ENCODE data around the gene SH3YL1.

Gene SH3YL1

DNA sequence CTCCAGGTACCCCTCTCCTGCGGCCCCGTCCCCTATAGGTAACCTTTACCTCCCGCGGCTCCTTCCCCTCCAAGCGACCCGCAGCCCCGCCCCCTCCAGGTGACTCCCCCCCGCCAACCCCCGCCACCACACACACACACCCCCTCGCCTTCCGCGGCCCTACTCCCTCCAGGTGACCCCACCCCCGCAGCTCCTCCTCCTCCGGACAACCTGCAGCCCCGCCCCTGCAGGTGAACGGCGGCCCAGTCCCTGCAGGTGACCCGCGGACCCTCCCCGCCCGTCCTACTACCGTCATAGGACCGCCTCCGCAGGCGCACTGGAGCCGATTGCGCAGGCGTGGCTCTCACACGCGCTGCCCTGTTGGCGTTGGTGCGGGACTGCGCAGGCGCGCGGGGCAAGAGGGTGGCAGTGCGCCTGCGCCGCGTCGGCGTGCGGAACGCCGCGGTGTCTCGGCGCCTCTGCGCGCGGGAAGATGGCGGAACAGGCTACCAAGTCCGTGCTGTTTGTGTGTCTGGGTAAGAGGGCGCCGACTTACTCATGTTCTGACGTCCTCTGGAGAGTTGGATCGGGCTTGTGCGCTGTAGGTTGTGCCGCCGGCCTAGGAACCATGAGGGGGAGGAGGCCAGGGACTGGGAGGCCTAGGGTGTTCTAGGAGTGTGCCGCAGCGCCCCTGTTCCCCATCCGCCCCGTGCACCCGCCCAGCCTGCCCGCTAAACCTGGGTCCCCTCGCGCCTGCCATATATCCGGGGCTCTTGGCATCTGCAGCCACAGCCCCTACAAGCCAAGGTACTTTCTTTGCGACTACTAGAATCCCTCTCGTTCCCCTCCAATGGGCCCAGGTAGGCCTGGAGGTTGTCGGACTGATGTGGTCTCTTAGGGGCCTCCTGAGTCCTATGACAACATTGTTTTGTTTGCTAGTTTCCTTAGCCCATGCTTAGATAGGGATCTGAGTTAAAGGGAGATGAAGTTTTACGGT lies 949 bp upstream of the SH3YL1 start, which contains the start of gene ACP1:
Gene ACP1, plus strand, starts transcription at position 455 of the 976 bp plus-strand sequence. Its CDS starts 18 bp downstream, at position 473.
- Histone ChIP-seq H3K27me3 (ENCODE audit: control insufficient read depth in 1 of 2, insufficient read depth in 2 of 2, low read length in 2 of 2) (no peaks in the 10 kb centered on the region), H3K4me1 (ENCODE audit: insufficient read depth, low read length) (peaks cover 13% of the 10 kb centered on the region), H3K4me3 (ENCODE audit: low read depth in 1 of 2, low read length in 2 of 2) (peak within 1 kb of the TSS; percentile 71 to 97), H3K9me3 (ENCODE audit: low read length) (no peaks in the 10 kb centered on the region), H3K9ac (ENCODE audit: low read length) (peak within 1 kb of the TSS; percentile 85), H3K27ac (ENCODE audit: low read depth, low read length) (peak within 1 kb of the TSS; percentile 74), H3K36me3 (ENCODE audit: insufficient read depth, low read length) (no peaks in the 10 kb centered on the region)

DNA sequence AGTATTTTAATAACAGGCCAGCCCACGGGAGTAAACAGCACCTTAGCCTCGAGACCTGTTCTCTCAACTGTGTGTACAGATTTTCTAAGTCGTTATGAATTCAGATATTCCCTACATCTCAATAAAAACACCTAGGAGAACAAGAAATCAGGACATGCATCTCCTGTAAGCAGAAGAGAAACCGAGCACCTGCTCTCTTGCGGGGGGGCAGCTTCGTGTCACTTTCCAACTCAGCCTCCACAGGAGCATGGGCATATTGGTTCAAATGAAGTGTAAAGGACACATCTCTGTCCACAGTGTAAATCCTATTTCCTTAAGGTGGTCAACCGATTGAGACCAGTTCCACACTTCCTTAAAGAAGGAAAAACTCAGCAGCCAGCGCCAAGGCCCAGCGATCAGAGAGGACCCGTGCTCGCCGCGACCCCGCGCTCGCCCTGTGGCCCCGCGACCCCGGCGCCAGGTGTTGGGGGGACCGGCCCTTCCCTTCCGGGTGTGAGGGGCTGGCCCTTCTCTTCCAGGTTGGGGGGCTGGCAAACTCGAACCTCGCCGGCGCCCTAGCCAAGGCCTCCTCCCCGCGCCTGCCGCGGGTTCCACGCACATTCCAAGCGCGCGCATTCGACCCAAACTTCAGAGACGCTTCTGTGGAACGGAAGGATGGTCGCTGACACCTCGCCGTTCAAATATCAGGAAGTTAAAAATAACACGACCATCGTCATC lies 652 bp downstream of the SH3YL1 start:
- H3K27ac ChIP-seq (ENCODE audit: low read depth, low read length), result no peak overlapping the region
- H3K27me3 ChIP-seq (ENCODE audit: control insufficient read depth in 1 of 2, insufficient read depth in 2 of 2, low read length in 2 of 2), result no peaks in the 10 kb centered on the region
- H3K9ac ChIP-seq (ENCODE audit: low read length), result no peak overlapping the region
- H3K36me3 ChIP-seq (ENCODE audit: insufficient read depth, low read length), result no peaks in the 10 kb centered on the region
- peaks cover 13% of the 10 kb centered on the region for H3K4me1 ChIP-seq (ENCODE audit: insufficient read depth, low read length)
- H3K4me3 ChIP-seq (ENCODE audit: low read depth in 1 of 2, low read length in 2 of 2), result peak overlapping the region in 1 of 2 donors; percentile 97
- no peaks in the 10 kb centered on the region for H3K9me3 ChIP-seq (ENCODE audit: low read length)

DNA sequence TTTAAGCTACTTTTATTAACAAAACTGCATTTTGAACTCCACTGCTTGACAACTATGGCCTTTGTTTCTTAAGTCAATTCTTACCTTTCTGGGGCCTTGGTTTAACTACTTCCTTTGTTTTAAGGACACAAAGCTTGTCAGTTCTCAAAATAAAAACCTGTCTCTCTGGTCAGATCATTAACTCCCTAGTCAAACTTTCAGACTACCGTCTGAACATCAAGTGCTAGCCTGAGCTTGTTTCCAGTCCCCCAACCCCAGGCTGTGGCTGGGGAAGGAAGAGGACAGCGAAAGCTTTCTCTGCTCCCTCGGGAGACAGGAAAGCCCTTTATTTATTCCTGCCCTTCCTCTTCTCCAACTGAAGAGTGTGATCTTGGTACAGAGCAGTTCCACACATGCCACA lies 1.7 kb downstream of the SH3YL1 start:
- Histone ChIP-seq H3K27me3 (ENCODE audit: control insufficient read depth in 1 of 2, insufficient read depth in 2 of 2, low read length in 2 of 2) (no peaks in the 10 kb centered on the region), H3K9me3 (ENCODE audit: low read length) (no peaks in the 10 kb centered on the region), H3K9ac (ENCODE audit: low read length) (no peak overlapping the region), H3K4me3 (ENCODE audit: low read depth in 1 of 2, low read length in 2 of 2) (no peak overlapping the region), H3K27ac (ENCODE audit: low read depth, low read length) (no peak overlapping the region), H3K4me1 (ENCODE audit: insufficient read depth, low read length) (peaks cover 13% of the 10 kb centered on the region), H3K36me3 (ENCODE audit: insufficient read depth, low read length) (no peaks in the 10 kb centered on the region)

DNA sequence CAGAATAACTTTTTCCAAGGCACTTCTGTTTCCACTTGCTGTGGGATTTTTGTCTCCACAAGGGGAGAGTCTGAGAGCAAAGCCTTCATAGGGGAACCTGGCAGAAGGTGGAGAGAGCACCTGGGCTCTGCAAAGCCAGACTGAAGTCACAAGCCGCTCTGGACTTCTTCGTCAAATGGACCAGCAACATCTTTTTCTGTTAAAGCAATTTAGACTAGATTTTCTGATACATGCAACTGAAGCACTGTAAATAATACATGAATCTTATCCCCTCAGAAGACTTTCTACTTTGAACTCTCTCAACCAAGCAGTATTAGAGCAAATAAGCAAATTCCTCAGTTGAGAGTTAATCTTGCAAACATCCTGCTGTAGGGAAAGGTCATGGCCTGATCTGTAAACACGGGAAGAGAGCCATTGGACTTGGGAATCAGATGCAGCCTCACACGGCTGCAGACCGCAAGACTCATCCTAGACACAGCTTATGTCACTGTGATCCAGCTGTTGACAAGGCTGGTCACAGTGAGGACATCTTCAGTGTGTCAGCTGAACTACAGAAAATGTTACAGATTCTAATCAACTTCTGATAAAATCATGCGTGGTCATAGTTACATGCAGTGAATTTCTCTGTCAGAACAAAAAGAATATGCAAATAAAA lies 3.2 kb downstream of the SH3YL1 start:
- Histone ChIP-seq H3K4me1 (ENCODE audit: insufficient read depth, low read length) (peaks cover 3% of the 10 kb centered on the region), H3K27ac (ENCODE audit: low read depth, low read length) (no peak overlapping the region), H3K9me3 (ENCODE audit: low read length) (no peaks in the 10 kb centered on the region), H3K4me3 (ENCODE audit: low read depth in 1 of 2, low read length in 2 of 2) (no peak overlapping the region), H3K9ac (ENCODE audit: low read length) (no peak overlapping the region), H3K27me3 (ENCODE audit: control insufficient read depth in 1 of 2, insufficient read depth in 2 of 2, low read length in 2 of 2) (no peaks in the 10 kb centered on the region), H3K36me3 (ENCODE audit: insufficient read depth, low read length) (no peaks in the 10 kb centered on the region)

DNA sequence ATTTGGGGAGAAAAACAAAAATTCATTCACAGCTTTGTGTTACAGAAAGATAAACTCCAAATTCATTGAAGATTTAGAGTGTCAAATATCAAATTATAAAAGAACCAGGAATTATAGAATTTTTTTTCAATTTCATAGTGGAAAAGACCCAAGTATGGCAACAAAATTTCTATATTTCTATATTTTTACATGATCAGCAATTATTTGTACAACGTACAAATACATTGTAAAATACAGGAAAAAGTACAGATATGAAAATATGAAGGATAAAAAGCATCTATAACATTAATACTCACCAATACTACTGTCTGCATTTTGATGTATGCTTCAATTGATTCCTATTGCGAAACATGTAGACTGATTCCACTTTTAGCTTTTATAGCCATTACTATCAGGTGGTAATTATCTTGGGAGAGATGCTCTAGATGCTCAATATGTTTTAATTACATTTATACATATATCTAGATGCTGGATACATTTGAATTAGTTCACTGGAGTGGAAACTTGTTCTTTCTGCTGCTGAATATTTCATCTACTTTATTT lies 4.0 kb downstream of the SH3YL1 start:
- Histone ChIP-seq H3K9ac (ENCODE audit: low read length) (no peak overlapping the region), H3K4me1 (ENCODE audit: insufficient read depth, low read length) (no peaks in the 10 kb centered on the region), H3K36me3 (ENCODE audit: insufficient read depth, low read length) (no peaks in the 10 kb centered on the region), H3K9me3 (ENCODE audit: low read length) (no peaks in the 10 kb centered on the region), H3K4me3 (ENCODE audit: low read depth in 1 of 2, low read length in 2 of 2) (no peak overlapping the region), H3K27ac (ENCODE audit: low read depth, low read length) (no peak overlapping the region), H3K27me3 (ENCODE audit: control insufficient read depth in 1 of 2, insufficient read depth in 2 of 2, low read length in 2 of 2) (no peaks in the 10 kb centered on the region)

DNA sequence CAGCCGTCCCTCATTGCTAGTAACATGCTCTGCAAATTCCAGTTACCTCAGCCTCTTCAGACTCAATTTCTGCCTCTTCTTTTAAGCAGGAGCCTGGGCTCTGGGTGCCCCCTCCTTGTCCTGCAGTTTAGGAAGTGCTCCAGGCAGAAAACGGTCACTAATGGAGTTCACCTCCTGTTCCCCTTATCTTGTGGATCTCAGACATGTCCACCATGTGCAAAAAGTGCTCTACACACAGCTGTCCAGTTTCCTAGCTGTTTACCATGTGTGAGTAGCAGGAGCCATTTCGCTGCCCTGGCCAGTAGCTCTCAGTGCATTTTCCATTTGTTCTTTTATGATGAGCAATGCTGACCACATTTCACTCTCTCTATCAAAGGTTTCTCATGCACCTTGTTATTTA lies 4.9 kb downstream of the SH3YL1 start:
- H3K4me3 ChIP-seq (ENCODE audit: low read depth in 1 of 2, low read length in 2 of 2), result no peak overlapping the region
- no peaks in the 10 kb centered on the region for H3K9me3 ChIP-seq (ENCODE audit: low read length)
- no peak overlapping the region for H3K27ac ChIP-seq (ENCODE audit: low read depth, low read length)
- no peaks in the 10 kb centered on the region for H3K4me1 ChIP-seq (ENCODE audit: insufficient read depth, low read length)
- no peaks in the 10 kb centered on the region for H3K27me3 ChIP-seq (ENCODE audit: control insufficient read depth in 1 of 2, insufficient read depth in 2 of 2, low read length in 2 of 2)
- no peak overlapping the region for H3K9ac ChIP-seq (ENCODE audit: low read length)
- H3K36me3 ChIP-seq (ENCODE audit: insufficient read depth, low read length), result no peaks in the 10 kb centered on the region

DNA sequence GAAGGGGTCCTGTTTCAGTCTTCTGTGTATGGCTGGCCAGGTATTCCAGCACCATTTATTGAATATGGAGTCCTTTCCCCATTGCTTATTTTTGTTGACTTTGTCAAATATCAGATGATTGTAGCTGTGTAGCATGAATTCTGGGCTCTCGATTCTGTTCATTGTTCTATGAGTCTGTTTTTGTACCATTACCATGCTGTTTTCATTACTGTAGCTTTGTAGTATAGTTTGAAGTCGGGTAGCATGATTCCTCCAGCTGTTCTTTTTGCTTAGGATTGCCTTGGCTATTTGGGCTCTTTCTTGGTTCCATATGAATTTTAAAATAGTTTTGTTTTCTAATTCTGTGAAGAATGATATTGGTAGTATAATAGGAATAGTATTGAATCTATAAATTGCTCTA lies 6.0 kb downstream of the SH3YL1 start:
- no peak overlapping the region for H3K27ac ChIP-seq (ENCODE audit: low read depth, low read length)
- H3K9ac ChIP-seq (ENCODE audit: low read length), result no peak overlapping the region
- H3K9me3 ChIP-seq (ENCODE audit: low read length), result no peaks in the 10 kb centered on the region
- H3K36me3 ChIP-seq (ENCODE audit: insufficient read depth, low read length), result no peaks in the 10 kb centered on the region
- no peak overlapping the region for H3K4me3 ChIP-seq (ENCODE audit: low read depth in 1 of 2, low read length in 2 of 2)
- no peaks in the 10 kb centered on the region for H3K4me1 ChIP-seq (ENCODE audit: insufficient read depth, low read length)
- no peaks in the 10 kb centered on the region for H3K27me3 ChIP-seq (ENCODE audit: control insufficient read depth in 1 of 2, insufficient read depth in 2 of 2, low read length in 2 of 2)

DNA sequence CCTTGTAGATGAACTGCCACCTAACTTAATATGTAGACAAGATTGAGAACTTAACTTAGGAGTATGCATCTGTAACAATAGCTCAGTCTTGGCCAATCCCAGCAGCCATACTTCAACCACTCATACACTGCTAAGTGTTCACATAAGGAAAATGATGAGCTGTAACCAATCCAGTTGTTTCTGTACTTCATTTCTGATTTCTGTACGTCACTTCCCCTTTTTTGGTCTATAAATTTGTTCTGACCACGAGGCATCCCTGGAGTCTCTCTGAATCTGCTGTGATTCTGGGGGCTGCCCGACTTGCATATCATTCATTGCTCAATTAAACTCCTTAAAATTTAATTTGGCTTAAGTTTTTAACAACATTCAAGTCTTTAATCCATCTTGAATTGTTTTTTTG lies 6.4 kb downstream of the SH3YL1 start:
- no peaks in the 10 kb centered on the region for H3K4me1 ChIP-seq (ENCODE audit: insufficient read depth, low read length)
- H3K27me3 ChIP-seq (ENCODE audit: control insufficient read depth in 1 of 2, insufficient read depth in 2 of 2, low read length in 2 of 2), result no peaks in the 10 kb centered on the region
- no peaks in the 10 kb centered on the region for H3K36me3 ChIP-seq (ENCODE audit: insufficient read depth, low read length)
- no peaks in the 10 kb centered on the region for H3K9me3 ChIP-seq (ENCODE audit: low read length)
- no peak overlapping the region for H3K27ac ChIP-seq (ENCODE audit: low read depth, low read length)
- no peak overlapping the region for H3K9ac ChIP-seq (ENCODE audit: low read length)
- no peak overlapping the region for H3K4me3 ChIP-seq (ENCODE audit: low read depth in 1 of 2, low read length in 2 of 2)

DNA sequence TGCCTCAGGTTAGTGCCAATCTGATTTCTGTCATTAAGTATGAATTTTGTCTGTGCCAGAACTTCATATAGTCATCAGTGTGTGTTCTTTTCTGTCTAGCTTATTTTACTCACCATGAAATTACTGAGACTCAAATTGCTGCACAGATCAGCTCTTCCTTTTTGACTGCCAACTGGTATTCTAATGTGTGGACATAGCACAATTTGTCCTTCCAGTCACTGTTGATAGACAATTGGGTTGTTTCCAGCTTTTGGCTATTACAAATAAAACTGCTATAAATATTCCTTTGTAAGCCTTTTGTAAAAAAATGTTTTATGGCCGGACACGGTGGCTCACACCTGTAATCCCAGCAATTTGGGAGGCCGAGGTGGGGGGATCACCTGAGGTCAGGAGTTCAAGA lies 7.7 kb downstream of the SH3YL1 start:
- Histone ChIP-seq H3K27ac (ENCODE audit: low read depth, low read length) (no peak overlapping the region), H3K9ac (ENCODE audit: low read length) (no peak overlapping the region), H3K9me3 (ENCODE audit: low read length) (no peaks in the 10 kb centered on the region), H3K27me3 (ENCODE audit: control insufficient read depth in 1 of 2, insufficient read depth in 2 of 2, low read length in 2 of 2) (no peaks in the 10 kb centered on the region), H3K36me3 (ENCODE audit: insufficient read depth, low read length) (no peaks in the 10 kb centered on the region), H3K4me1 (ENCODE audit: insufficient read depth, low read length) (no peaks in the 10 kb centered on the region), H3K4me3 (ENCODE audit: low read depth in 1 of 2, low read length in 2 of 2) (no peak overlapping the region)

DNA sequence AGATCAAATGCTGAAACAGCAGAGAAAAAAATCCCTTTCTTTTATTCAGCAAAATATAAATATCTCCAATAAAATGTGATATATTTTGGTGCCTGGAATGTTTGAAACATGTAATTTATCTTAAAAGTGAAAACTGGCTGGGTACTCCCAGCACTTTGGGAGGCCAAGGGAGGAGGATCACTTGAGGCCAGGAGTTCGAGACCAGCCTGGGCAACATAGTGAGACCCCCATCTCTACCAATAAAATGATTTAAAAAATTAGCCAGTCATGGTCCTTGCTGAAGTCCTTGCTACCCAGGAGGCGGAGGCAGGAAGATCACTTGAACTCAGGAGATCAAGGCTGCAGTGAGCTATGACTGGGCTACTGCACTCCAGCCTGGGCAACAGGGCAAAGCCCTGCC lies 8.6 kb downstream of the SH3YL1 start:
- no peak overlapping the region for H3K4me3 ChIP-seq (ENCODE audit: low read depth in 1 of 2, low read length in 2 of 2)
- H3K27me3 ChIP-seq (ENCODE audit: control insufficient read depth in 1 of 2, insufficient read depth in 2 of 2, low read length in 2 of 2), result no peaks in the 10 kb centered on the region
- H3K4me1 ChIP-seq (ENCODE audit: insufficient read depth, low read length), result no peaks in the 10 kb centered on the region
- no peaks in the 10 kb centered on the region for H3K9me3 ChIP-seq (ENCODE audit: low read length)
- no peak overlapping the region for H3K27ac ChIP-seq (ENCODE audit: low read depth, low read length)
- no peak overlapping the region for H3K9ac ChIP-seq (ENCODE audit: low read length)
- H3K36me3 ChIP-seq (ENCODE audit: insufficient read depth, low read length), result no peaks in the 10 kb centered on the region

DNA sequence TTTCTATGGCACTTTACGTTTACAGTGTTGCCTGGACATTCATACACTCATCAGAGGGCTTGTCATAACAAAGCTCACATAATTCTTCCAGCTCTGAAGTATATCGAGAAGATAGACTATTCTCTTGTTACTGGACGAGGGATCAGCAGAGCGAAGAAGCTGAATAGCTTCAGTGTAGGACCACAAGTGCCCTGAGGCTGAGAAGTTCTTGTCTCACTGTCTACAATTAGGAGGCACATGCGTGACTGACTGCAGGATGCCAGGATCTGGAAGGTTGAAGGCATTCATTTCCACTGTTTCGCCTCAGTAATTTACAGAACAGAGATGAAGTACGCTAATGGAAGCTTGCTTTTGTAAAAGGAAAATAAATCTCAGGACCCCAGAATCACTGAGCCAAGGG lies 9.6 kb downstream of the SH3YL1 start:
- Histone ChIP-seq H3K27me3 (ENCODE audit: control insufficient read depth in 1 of 2, insufficient read depth in 2 of 2, low read length in 2 of 2) (no peaks in the 10 kb centered on the region), H3K9ac (ENCODE audit: low read length) (no peak overlapping the region), H3K36me3 (ENCODE audit: insufficient read depth, low read length) (peaks cover 5% of the 10 kb centered on the region), H3K4me3 (ENCODE audit: low read depth in 1 of 2, low read length in 2 of 2) (no peak overlapping the region), H3K27ac (ENCODE audit: low read depth, low read length) (no peak overlapping the region), H3K9me3 (ENCODE audit: low read length) (no peaks in the 10 kb centered on the region), H3K4me1 (ENCODE audit: insufficient read depth, low read length) (no peaks in the 10 kb centered on the region)

All from muscle layer of colon (tissue), 2 donors.